Tracheal epithelial cell (primary cell): Measurements from ENCODE around the gene GASK1A. TPM values are rescaled to one million over a fixed set of nuclear protein-coding genes. Genes with fewer than 3 reads are reported as not detected.

ENCODE experiments used
- total RNA-seq: library from RNA; depleted of rRNA; stranded (reverse); fragments of >200 nt; gene quantifications from 2 replicates; pipeline ENCODE4 v1.2.1, GENCODE V29; 2014

GASK1A gene
- total RNA-seq: 0.48 and 2.6 TPM in 2 replicates

GRCh38 chr3:42979044-42979972 lies at the start of gene GASK1A:
TSS of gene GASK1A (plus strand) at chr3:42979311. CDS start at chr3:42979643, 332 bp downstream.

GRCh38 chr3:43105596-43106292 lies 126.6 kb downstream of the GASK1A start, which contains the start of gene POMGNT2:
TSS of gene POMGNT2 (minus strand) at chr3:43106079. CDS start at chr3:43081431, 24,648 bp downstream.

Other genes with a start within 250 kb of the GASK1A start
- gene CCDC13, start 206.1 kb upstream of the GASK1A start, total RNA-seq: under 0.01 and 0.64 TPM in 2 replicates
- 212 and 219 TPM in 2 replicates for gene HIGD1A, start 174.8 kb upstream of the GASK1A start, total RNA-seq
- gene ACKR2, start 169.9 kb upstream of the GASK1A start, total RNA-seq: 0.96 and 1.7 TPM in 2 replicates
- gene CYP8B1, start 103.4 kb upstream of the GASK1A start, total RNA-seq: not detected in 2 replicates
- 0.96 and 1.1 TPM in 2 replicates for gene ZNF662, start 73.2 kb upstream of the GASK1A start, total RNA-seq
- gene POMGNT2, start 126.8 kb downstream of the GASK1A start, total RNA-seq: 6.3 and 9.8 TPM in 2 replicates